DOHH2 (cell line): Measurements from ENCODE around the gene REXO4.

ENCODE experiments used
- H3F3A ChIP-seq: fragments of 200-600 bp; sonication (generic), shearing (Covaris generic); 2 replicates; pipeline ENCODE4 v1.6.0; 2016; ENCODE audit warnings: antibody characterized with exemption, mild to moderate bottlenecking; ENCODE audit not compliant: control insufficient read depth, insufficient read depth
- H3K27ac ChIP-seq: fragments of 200-600 bp; sonication (generic); 2 replicates; pipeline ENCODE4 v1.5.1; 2014; ENCODE audit warnings: low read depth, mild to moderate bottlenecking, low read length, moderate library complexity
- H3K27me3 ChIP-seq: fragments of 200-600 bp; sonication (generic); 2 replicates; pipeline ENCODE4 v1.6.1; 2014; ENCODE audit warnings: mild to moderate bottlenecking, low read length, mixed read lengths; ENCODE audit not compliant: control insufficient read depth
- H3K36me3 ChIP-seq: fragments of 200-600 bp; sonication (generic); 2 replicates; pipeline ENCODE4 v1.6.1; 2014; ENCODE audit warnings: mild to moderate bottlenecking, low read length, moderate library complexity, mixed read lengths; ENCODE audit not compliant: control insufficient read depth
- H3K4me1 ChIP-seq: fragments of 200-600 bp; sonication (generic); 2 replicates; pipeline ENCODE4 v1.6.1; 2014; ENCODE audit warnings: mild to moderate bottlenecking, low read length, mixed read lengths; ENCODE audit not compliant: control insufficient read depth
- H3K4me2 ChIP-seq: fragments of 200-600 bp; sonication (generic); 2 replicates; pipeline ENCODE4 v1.6.0; 2014; ENCODE audit warnings: mild to moderate bottlenecking, low read length, moderate library complexity
- H3K4me3 ChIP-seq: fragments of 200-600 bp; sonication (generic); 2 replicates; pipeline ENCODE4 v1.5.1; 2014; ENCODE audit warnings: mild to moderate bottlenecking, low read length, mixed read lengths
- H3K79me2 ChIP-seq: fragments of 200-600 bp; sonication (generic); 2 replicates; pipeline ENCODE4 v1.6.1; 2014; ENCODE audit warnings: mild to moderate bottlenecking, low read length, mixed read lengths; ENCODE audit not compliant: control insufficient read depth
- H3K9me2 ChIP-seq: fragments of 200-600 bp; sonication (generic); replicated peaks from 2 replicates; pipeline ENCODE4 v1.6.1; 2014; ENCODE audit warnings: mild to moderate bottlenecking, low read length, mixed read lengths; ENCODE audit not compliant: control insufficient read depth
- H3K9me3 ChIP-seq: fragments of 200-600 bp; sonication (generic); 2 replicates; pipeline ENCODE4 v1.6.1; 2014; ENCODE audit warnings: antibody characterized with exemption, low read length, mixed read lengths; ENCODE audit not compliant: control insufficient read depth, insufficient read depth
- H4K20me1 ChIP-seq: fragments of 200-600 bp; sonication (generic); 2 replicates; pipeline ENCODE4 v1.6.0; 2014; ENCODE audit warnings: low read depth, mild to moderate bottlenecking, antibody characterized with exemption, low read length, moderate library complexity; ENCODE audit not compliant: control insufficient read depth, insufficient read depth
- CTCF ChIP-seq: fragments of 200-600 bp; sonication (generic); IDR thresholded peaks from one replicate; pipeline ENCODE4 v1.5.1; 2014; ENCODE audit warnings: antibody characterized with exemption, mild to moderate bottlenecking, low read depth, low read length; ENCODE audit not compliant: poor library complexity, severe bottlenecking
- EZH2phosphoT487 ChIP-seq: fragments of 200-600 bp; sonication (generic); IDR thresholded peaks from 2 replicates; pipeline ENCODE4 v1.6.1; 2017; ENCODE audit warnings: borderline replicate concordance, mild to moderate bottlenecking, antibody characterized with exemption, low read length, moderate library complexity, mixed read lengths

The REXO4 gene

GRCh38 chr9:133361507-133362092 is 56.2 kb downstream of the REXO4 start:
- Histone ChIP-seq H3K27me3 (no peaks in the 10 kb centered on the region), H3K9me2 (no peaks in the 10 kb centered on the region), H3K79me2 (peaks cover 17% of the 10 kb centered on the region), H3K4me1 (peaks cover 11% of the 10 kb centered on the region), H3F3A (peaks cover 6% of the 10 kb centered on the region; the same call in 1 of the 2 replicates), H3K4me2 (no peak overlapping the region), H3K36me3 (peaks cover 75% of the 10 kb centered on the region), H4K20me1 (0 out of 2 replicates have a peak, but pooled peaks cover 3% of the 10 kb centered on the region), H3K4me3 (no peak overlapping the region), H3K27ac (no peak overlapping the region), H3K9me3 (no peaks in the 10 kb centered on the region)
- TF ChIP-seq CTCF = no peak
- no peak for TF ChIP-seq EZH2phosphoT487

GRCh38 chr9:133360400-133361393 is 57.1 kb downstream of the REXO4 start:
- TF ChIP-seq EZH2phosphoT487 (no peak), CTCF (no peak)
- Histone ChIP-seq H3K4me2 (no peak overlapping the region), H3K79me2 (peaks cover 17% of the 10 kb centered on the region), H3K27ac (no peak overlapping the region), H3F3A (peaks cover 10% of the 10 kb centered on the region; the same call in 1 of the 2 replicates), H3K9me2 (no peaks in the 10 kb centered on the region), H3K4me3 (no peak overlapping the region), H3K4me1 (peaks cover 12% of the 10 kb centered on the region), H3K9me3 (no peaks in the 10 kb centered on the region), H3K27me3 (no peaks in the 10 kb centered on the region), H3K36me3 (peaks cover 66% of the 10 kb centered on the region), H4K20me1 (0 out of 2 replicates have a peak, but pooled peaks cover 3% of the 10 kb centered on the region)

- H4K20me1 ChIP-seq = 0 out of 2 replicates have a peak, but pooled peaks cover 3% of the 10 kb centered on the region
- no peak overlapping the region for H3K4me2 ChIP-seq
- no peaks in the 10 kb centered on the region for H3K9me3 ChIP-seq
- peaks cover 23% of the 10 kb centered on the region for H3K4me1 ChIP-seq
- no peak overlapping the region for H3K4me3 ChIP-seq
- no peak overlapping the region for H3K27ac ChIP-seq
- H3K79me2 ChIP-seq = peaks cover 28% of the 10 kb centered on the region
- TF ChIP-seq EZH2phosphoT487 = no peak
- peak; percentile 34 for TF ChIP-seq CTCF
- peaks cover 55% of the 10 kb centered on the region for H3K36me3 ChIP-seq
- no peaks in the 10 kb centered on the region for H3K27me3 ChIP-seq
- peaks cover 19% of the 10 kb centered on the region for H3F3A ChIP-seq
- no peaks in the 10 kb centered on the region for H3K9me2 ChIP-seq
These were observed 58.2 kb downstream of the REXO4 start for GRCh38 chr9:133359399-133360175.
